GM19035 (cell line): Measurements from ENCODE around the gene BRF1.

Experiments
- ATAC-seq: cut with Tn5 transposase; IDR thresholded peaks from one replicate; pipeline ENCODE4 v1.9.1; 2021; ENCODE audit not compliant: unreplicated experiment

The BRF1 gene

GRCh38 chr14:105229099-105229655 is 71.6 kb downstream of the BRF1 start:
- ATAC-seq = no peak

- ATAC-seq = no peak
Measured at GRCh38 chr14:105228562-105228961, 72.2 kb downstream of the BRF1 start.

GRCh38 chr14:105227346-105227745 is 73.5 kb downstream of the BRF1 start:
- ATAC-seq = no peak

- ATAC-seq = no peak
Measured at GRCh38 chr14:105226198-105226597, 74.6 kb downstream of the BRF1 start.

GRCh38 chr14:105224845-105225570 is 75.8 kb downstream of the BRF1 start:
- ATAC-seq = no peak

- ATAC-seq = no peak
Measured at GRCh38 chr14:105223770-105224544, 76.8 kb downstream of the BRF1 start.

- ATAC-seq = no peak
Measured at GRCh38 chr14:105223260-105223659, 77.5 kb downstream of the BRF1 start.

- ATAC-seq = no peak
Measured at GRCh38 chr14:105221598-105222178, 79.1 kb downstream of the BRF1 start.

GRCh38 chr14:105220699-105221597 is 79.9 kb downstream of the BRF1 start:
- ATAC-seq = no peak

GRCh38 chr14:105219753-105220152 is 81.0 kb downstream of the BRF1 start:
- no peak for ATAC-seq

GRCh38 chr14:105219043-105219612 is 81.7 kb downstream of the BRF1 start:
- no peak for ATAC-seq

GRCh38 chr14:105218611-105219010 is 82.2 kb downstream of the BRF1 start:
- ATAC-seq = no peak

GRCh38 chr14:105217774-105218173 is 83.0 kb downstream of the BRF1 start:
- ATAC-seq = no peak

GRCh38 chr14:105216490-105217247 is 84.1 kb downstream of the BRF1 start:
- no peak for ATAC-seq

- ATAC-seq = no peak
Measured at GRCh38 chr14:105215602-105216001, 85.2 kb downstream of the BRF1 start.

- ATAC-seq = no peak
Measured at GRCh38 chr14:105214324-105214915, 86.4 kb downstream of the BRF1 start.

- no peak for ATAC-seq
Measured at GRCh38 chr14:105213361-105213760, 87.4 kb downstream of the BRF1 start.

GRCh38 chr14:105212541-105213300 is 88.1 kb downstream of the BRF1 start:
- no peak for ATAC-seq

- no peak for ATAC-seq
Measured at GRCh38 chr14:105211758-105212089, 89.1 kb downstream of the BRF1 start.
